H1 (cell line): ENCODE data around the gene STIMATE. TPM values are rescaled to one million over a fixed set of nuclear protein-coding genes. Genes with fewer than 3 reads are reported as not detected.

ENCODE experiments used
- BACH1 ChIP-seq: IDR thresholded peaks from 2 replicates; pipeline ENCODE4 v1.6.1; 2012; ENCODE audit warnings: low read length, improper control_type of control experiment
- CBX5 ChIP-seq: fragments of 300-800, 300-1000 bp; sonication (generic); IDR thresholded peaks from 2 replicates; pipeline ENCODE4 v1.7.1; 2016; ENCODE audit warnings: antibody characterized with exemption, low read length, low read depth
- CHD2 ChIP-seq: IDR thresholded peaks from 2 replicates; pipeline ENCODE4 v1.6.1; 2012; ENCODE audit warnings: low read length, improper control_type of control experiment
- CREB1 ChIP-seq: IDR thresholded peaks from 2 replicates; pipeline ENCODE4 v1.6.1; 2012; ENCODE audit warnings: inconsistent platforms
- SP4 ChIP-seq: IDR thresholded peaks from 2 replicates; pipeline ENCODE4 v1.6.1; 2012; ENCODE audit warnings: low read length, inconsistent platforms
- TAF1 ChIP-seq: IDR thresholded peaks from 2 replicates; pipeline ENCODE4 v1.6.1; 2011; ENCODE audit warnings: mild to moderate bottlenecking, low read depth, low read length
- polyA plus RNA-seq, 7 experiments: library from polyadenylated mRNA; depleted of rRNA in 3 of 7; stranded (reverse) in 5 of 7; unstranded in 2 of 7; fragments of >200 nt in 5 of 7; fragments of 200-250 nt in 2 of 7; gene quantifications; 1 replicate in 5 of 7; 2 replicates in 1 of 7; 4 replicates in 1 of 7; pipeline versions ENCODE4 v1.2.1 to v1.2.3, GENCODE V29; 2011 to 2013; ENCODE audit warnings: missing spikeins in 2 of 7, mixed read lengths in 2 of 7
- total RNA-seq: library from RNA; stranded (reverse); fragmentation: NEBNext Ultra II Directional; extraction: Animal tissue kit (Norgen Biotek cat#: 25700); gene quantifications from 2 replicates; pipeline ENCODE4 v1.2.1, GENCODE V29; 2021
- TF ChIP-seq, protein P1 (sequence below): fragments of 300-600 bp; sonication (generic); IDR thresholded peaks from 2 replicates; pipeline ENCODE4 v1.7.1; 2012; ENCODE audit warnings: low read length, moderate library complexity, mild to moderate bottlenecking, inconsistent platforms; ENCODE audit not compliant: insufficient replicate concordance
- TF ChIP-seq, protein P2 (sequence below), 3 experiments: IDR thresholded peaks; 1 replicate in 2 of 3; 2 replicates in 1 of 3; pipeline versions ENCODE4 v1.5.1 to v1.6.1; 2011; ENCODE audit warnings: low read length in 3 of 3, mild to moderate bottlenecking in 3 of 3, inconsistent platforms in 2 of 3, low read depth in 1 of 3, moderate library complexity in 1 of 3; ENCODE audit not compliant: insufficient read depth in 1 of 3; ENCODE audit errors: control extremely low read depth in 1 of 3

Gene STIMATE
- total and polyA plus RNA-seq, 2 of the 8 experiments (the other 6 are each of a cell fraction or from before 2014, with no cell fraction given) = 17.5 to 22.1 TPM

DNA sequence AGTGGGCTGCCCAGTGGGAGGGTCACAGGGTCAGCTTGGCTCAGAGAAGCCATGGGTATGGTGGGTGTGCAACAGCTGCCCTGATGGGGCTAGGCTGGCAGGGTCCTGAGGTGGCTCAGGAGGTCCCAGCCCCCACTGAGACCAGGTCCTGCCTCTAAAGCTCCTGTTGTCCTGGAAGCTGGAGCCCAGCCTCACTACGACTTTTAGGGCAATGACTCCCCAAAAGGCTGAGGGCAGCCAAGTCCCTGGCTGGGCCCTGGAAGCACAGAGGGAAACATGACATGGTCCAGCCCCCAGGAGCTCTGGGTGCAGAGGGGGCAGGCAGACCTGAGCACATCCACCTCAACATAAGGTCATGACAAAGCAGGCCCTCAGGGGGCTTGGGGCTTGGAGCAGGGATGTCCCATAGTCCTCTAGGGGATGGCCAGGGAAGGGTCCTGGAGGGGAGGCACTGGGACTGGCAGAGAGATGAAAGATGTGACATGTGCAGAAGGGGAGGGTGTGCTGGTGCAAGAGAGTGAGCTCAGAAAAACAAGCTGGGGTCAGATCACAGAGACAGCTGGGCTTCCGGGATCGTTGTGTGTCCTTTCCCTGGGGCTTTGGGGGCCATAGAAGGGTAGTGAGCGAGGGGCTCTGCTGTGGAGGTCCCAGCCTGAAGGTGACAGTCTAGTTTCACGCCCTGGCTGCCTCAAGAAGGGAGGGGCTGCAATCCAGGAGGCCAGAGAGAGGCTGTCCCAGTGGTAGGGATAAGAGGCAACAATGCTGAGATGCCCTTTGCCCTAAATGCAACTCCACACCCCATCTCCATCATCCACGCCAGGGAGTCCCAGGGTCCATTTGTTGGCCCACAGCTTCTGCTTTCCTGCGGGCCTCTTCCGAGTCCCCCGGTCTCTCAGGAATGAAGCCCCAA lies 103.4 kb downstream of the STIMATE start (continued):
- TF ChIP-seq CREB1 = no peak
- TF ChIP-seq TAF1 = no peak
- TF ChIP-seq, protein P1, sequence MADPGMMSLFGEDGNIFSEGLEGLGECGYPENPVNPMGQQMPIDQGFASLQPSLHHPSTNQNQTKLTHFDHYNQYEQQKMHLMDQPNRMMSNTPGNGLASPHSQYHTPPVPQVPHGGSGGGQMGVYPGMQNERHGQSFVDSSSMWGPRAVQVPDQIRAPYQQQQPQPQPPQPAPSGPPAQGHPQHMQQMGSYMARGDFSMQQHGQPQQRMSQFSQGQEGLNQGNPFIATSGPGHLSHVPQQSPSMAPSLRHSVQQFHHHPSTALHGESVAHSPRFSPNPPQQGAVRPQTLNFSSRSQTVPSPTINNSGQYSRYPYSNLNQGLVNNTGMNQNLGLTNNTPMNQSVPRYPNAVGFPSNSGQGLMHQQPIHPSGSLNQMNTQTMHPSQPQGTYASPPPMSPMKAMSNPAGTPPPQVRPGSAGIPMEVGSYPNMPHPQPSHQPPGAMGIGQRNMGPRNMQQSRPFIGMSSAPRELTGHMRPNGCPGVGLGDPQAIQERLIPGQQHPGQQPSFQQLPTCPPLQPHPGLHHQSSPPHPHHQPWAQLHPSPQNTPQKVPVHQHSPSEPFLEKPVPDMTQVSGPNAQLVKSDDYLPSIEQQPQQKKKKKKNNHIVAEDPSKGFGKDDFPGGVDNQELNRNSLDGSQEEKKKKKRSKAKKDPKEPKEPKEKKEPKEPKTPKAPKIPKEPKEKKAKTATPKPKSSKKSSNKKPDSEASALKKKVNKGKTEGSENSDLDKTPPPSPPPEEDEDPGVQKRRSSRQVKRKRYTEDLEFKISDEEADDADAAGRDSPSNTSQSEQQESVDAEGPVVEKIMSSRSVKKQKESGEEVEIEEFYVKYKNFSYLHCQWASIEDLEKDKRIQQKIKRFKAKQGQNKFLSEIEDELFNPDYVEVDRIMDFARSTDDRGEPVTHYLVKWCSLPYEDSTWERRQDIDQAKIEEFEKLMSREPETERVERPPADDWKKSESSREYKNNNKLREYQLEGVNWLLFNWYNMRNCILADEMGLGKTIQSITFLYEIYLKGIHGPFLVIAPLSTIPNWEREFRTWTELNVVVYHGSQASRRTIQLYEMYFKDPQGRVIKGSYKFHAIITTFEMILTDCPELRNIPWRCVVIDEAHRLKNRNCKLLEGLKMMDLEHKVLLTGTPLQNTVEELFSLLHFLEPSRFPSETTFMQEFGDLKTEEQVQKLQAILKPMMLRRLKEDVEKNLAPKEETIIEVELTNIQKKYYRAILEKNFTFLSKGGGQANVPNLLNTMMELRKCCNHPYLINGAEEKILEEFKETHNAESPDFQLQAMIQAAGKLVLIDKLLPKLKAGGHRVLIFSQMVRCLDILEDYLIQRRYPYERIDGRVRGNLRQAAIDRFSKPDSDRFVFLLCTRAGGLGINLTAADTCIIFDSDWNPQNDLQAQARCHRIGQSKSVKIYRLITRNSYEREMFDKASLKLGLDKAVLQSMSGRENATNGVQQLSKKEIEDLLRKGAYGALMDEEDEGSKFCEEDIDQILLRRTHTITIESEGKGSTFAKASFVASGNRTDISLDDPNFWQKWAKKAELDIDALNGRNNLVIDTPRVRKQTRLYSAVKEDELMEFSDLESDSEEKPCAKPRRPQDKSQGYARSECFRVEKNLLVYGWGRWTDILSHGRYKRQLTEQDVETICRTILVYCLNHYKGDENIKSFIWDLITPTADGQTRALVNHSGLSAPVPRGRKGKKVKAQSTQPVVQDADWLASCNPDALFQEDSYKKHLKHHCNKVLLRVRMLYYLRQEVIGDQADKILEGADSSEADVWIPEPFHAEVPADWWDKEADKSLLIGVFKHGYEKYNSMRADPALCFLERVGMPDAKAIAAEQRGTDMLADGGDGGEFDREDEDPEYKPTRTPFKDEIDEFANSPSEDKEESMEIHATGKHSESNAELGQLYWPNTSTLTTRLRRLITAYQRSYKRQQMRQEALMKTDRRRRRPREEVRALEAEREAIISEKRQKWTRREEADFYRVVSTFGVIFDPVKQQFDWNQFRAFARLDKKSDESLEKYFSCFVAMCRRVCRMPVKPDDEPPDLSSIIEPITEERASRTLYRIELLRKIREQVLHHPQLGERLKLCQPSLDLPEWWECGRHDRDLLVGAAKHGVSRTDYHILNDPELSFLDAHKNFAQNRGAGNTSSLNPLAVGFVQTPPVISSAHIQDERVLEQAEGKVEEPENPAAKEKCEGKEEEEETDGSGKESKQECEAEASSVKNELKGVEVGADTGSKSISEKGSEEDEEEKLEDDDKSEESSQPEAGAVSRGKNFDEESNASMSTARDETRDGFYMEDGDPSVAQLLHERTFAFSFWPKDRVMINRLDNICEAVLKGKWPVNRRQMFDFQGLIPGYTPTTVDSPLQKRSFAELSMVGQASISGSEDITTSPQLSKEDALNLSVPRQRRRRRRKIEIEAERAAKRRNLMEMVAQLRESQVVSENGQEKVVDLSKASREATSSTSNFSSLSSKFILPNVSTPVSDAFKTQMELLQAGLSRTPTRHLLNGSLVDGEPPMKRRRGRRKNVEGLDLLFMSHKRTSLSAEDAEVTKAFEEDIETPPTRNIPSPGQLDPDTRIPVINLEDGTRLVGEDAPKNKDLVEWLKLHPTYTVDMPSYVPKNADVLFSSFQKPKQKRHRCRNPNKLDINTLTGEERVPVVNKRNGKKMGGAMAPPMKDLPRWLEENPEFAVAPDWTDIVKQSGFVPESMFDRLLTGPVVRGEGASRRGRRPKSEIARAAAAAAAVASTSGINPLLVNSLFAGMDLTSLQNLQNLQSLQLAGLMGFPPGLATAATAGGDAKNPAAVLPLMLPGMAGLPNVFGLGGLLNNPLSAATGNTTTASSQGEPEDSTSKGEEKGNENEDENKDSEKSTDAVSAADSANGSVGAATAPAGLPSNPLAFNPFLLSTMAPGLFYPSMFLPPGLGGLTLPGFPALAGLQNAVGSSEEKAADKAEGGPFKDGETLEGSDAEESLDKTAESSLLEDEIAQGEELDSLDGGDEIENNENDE = no peak
- no peak for TF ChIP-seq CBX5
- TF ChIP-seq, protein P2, sequence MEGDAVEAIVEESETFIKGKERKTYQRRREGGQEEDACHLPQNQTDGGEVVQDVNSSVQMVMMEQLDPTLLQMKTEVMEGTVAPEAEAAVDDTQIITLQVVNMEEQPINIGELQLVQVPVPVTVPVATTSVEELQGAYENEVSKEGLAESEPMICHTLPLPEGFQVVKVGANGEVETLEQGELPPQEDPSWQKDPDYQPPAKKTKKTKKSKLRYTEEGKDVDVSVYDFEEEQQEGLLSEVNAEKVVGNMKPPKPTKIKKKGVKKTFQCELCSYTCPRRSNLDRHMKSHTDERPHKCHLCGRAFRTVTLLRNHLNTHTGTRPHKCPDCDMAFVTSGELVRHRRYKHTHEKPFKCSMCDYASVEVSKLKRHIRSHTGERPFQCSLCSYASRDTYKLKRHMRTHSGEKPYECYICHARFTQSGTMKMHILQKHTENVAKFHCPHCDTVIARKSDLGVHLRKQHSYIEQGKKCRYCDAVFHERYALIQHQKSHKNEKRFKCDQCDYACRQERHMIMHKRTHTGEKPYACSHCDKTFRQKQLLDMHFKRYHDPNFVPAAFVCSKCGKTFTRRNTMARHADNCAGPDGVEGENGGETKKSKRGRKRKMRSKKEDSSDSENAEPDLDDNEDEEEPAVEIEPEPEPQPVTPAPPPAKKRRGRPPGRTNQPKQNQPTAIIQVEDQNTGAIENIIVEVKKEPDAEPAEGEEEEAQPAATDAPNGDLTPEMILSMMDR (IDR thresholded peaks at IDR 0.05; ENCODE audit: control extremely low read depth in 1 of 3, insufficient read depth in 1 of 3, low read depth in 1 of 3, low read length in 3 of 3) = no peak
- TF ChIP-seq BACH1 = no peak
- TF ChIP-seq SP4 = no peak
- TF ChIP-seq CHD2 = no peak
